Liver (tissue), 9 donors: ENCODE data around the gene ZNF473. TPM values are rescaled to one million over a fixed set of nuclear protein-coding genes. Genes with fewer than 3 reads are reported as not detected.

Experiments
- DNase-seq: peaks from one replicate; pipeline ENCODE4 v3.0.0-alpha.2; 2017; ENCODE audit warnings: low spot score
- H3K27ac ChIP-seq, 2 donors: one replicate each; pipeline ENCODE4 v1.7.0; 2013; ENCODE audit warnings: inconsistent platforms in 2 of 2, low read length in 2 of 2, control low read depth in 1 of 2, low read depth in 1 of 2, mild to moderate bottlenecking in 1 of 2
- H3K27me3 ChIP-seq, 4 donors: one replicate each; pipeline versions ENCODE4 v1.6.1 to v1.7.0; 2013; ENCODE audit warnings: low read length in 3 of 4, inconsistent platforms in 1 of 4, mild to moderate bottlenecking in 1 of 4, moderate library complexity in 1 of 4; ENCODE audit not compliant: control insufficient read depth in 4 of 4, insufficient read depth in 4 of 4
- H3K36me3 ChIP-seq, 4 donors: one replicate each; pipeline versions ENCODE4 v1.6.1 to v1.7.0; 2013; ENCODE audit warnings: low read length in 3 of 4, mild to moderate bottlenecking in 3 of 4, low read depth in 1 of 4, moderate library complexity in 1 of 4; ENCODE audit not compliant: control insufficient read depth in 4 of 4, insufficient read depth in 3 of 4
- H3K4me1 ChIP-seq, 4 donors: one replicate each; pipeline versions ENCODE4 v1.6.1 to v1.7.0; 2013; ENCODE audit warnings: low read length in 3 of 4, mild to moderate bottlenecking in 3 of 4, moderate library complexity in 1 of 4; ENCODE audit not compliant: control insufficient read depth in 4 of 4, insufficient read depth in 4 of 4
- H3K4me3 ChIP-seq, 3 donors: one replicate each; pipeline versions ENCODE4 v1.6.1 to v1.7.0; 2013; ENCODE audit warnings: low read length in 3 of 3, control low read depth in 1 of 3, low read depth in 1 of 3, mild to moderate bottlenecking in 1 of 3
- H3K9ac ChIP-seq, 2 donors: one replicate each; pipeline ENCODE4 v1.7.0; 2013; ENCODE audit warnings: low read length in 2 of 2, mild to moderate bottlenecking in 2 of 2, moderate library complexity in 2 of 2, control low read depth in 1 of 2, low read depth in 1 of 2
- H3K9me3 ChIP-seq, 4 donors: one replicate each; pipeline versions ENCODE4 v1.6.1 to v1.7.0; 2013; ENCODE audit warnings: low read length in 3 of 4; ENCODE audit not compliant: control insufficient read depth in 4 of 4
- EGR1 ChIP-seq, 2 donors: IDR thresholded peaks; 2 replicates each; pipeline ENCODE4 v1.6.1; 2016 to 2018; ENCODE audit warnings: antibody characterized with exemption in 2 of 2, low read depth in 2 of 2
- FOXA2 ChIP-seq: IDR thresholded peaks from 2 replicates; pipeline ENCODE4 v1.6.1; 2016; ENCODE audit warnings: antibody characterized with exemption
- GABPA ChIP-seq, 2 donors: IDR thresholded peaks in 1 of 2; conservative IDR thresholded peaks in 1 of 2; 2 replicates each; pipeline ENCODE4 v1.6.1; 2016; ENCODE audit warnings: antibody characterized with exemption in 2 of 2, mild to moderate bottlenecking in 1 of 2, moderate library complexity in 1 of 2
- HNF4G ChIP-seq: IDR thresholded peaks from 2 replicates; pipeline ENCODE4 v1.6.1; 2016; ENCODE audit warnings: antibody characterized with exemption
- JUND ChIP-seq, 2 donors: IDR thresholded peaks; 2 replicates each; pipeline ENCODE4 v1.6.1; 2016; ENCODE audit warnings: antibody characterized with exemption in 2 of 2
- NR2F2 ChIP-seq: IDR thresholded peaks from 2 replicates; pipeline ENCODE4 v1.6.1; 2016; ENCODE audit warnings: antibody characterized with exemption
- RAD21 ChIP-seq, 2 donors: IDR thresholded peaks; 2 replicates each; pipeline ENCODE4 v1.6.1; 2016; ENCODE audit warnings: antibody characterized with exemption in 2 of 2, mild to moderate bottlenecking in 2 of 2
- RXRA ChIP-seq, 2 donors: IDR thresholded peaks; 2 replicates each; pipeline ENCODE4 v1.6.1; 2017 to 2018; ENCODE audit warnings: antibody characterized with exemption in 2 of 2, mild to moderate bottlenecking in 1 of 2
- SP1 ChIP-seq: IDR thresholded peaks from 2 replicates; pipeline ENCODE4 v1.6.1; 2018; ENCODE audit warnings: antibody characterized with exemption, mild to moderate bottlenecking
- TAF1 ChIP-seq: conservative IDR thresholded peaks from 2 replicates; pipeline ENCODE4 v1.6.1; 2016; ENCODE audit warnings: antibody characterized with exemption, mild to moderate bottlenecking
- YY1 ChIP-seq: IDR thresholded peaks from 2 replicates; pipeline ENCODE4 v1.6.1; 2016; ENCODE audit warnings: antibody characterized with exemption, mild to moderate bottlenecking
- WGBS: extraction: QIAGEN DNeasy Blood & Tissue Kit; methylation state at CpG from one replicate; pipeline ENCODE4 v1.1.7; 2013; 5-methylcytosine and 5-hydroxymethylcytosine counted together
- polyA plus RNA-seq, 2 donors: library from polyadenylated mRNA; stranded (reverse) in 1 of 2; unstranded in 1 of 2; fragments of 200-250 nt in 1 of 2; fragments of >200 nt in 1 of 2; fragmentation: Nextera tagmentation in 1 of 2; extraction: Ambion mirVana in 1 of 2; gene quantifications; one replicate each; pipeline versions ENCODE4 v1.2.1 to v1.2.3, GENCODE V29; 2013 to 2015
- total RNA-seq, 2 donors: library from RNA; depleted of rRNA; stranded (reverse); fragments of >200 nt; gene quantifications; one replicate each; pipeline ENCODE4 v1.2.3, GENCODE V29; 2014
- TF ChIP-seq, protein P1 (sequence below): IDR thresholded peaks from 2 replicates; pipeline ENCODE4 v1.6.1; 2016; ENCODE audit warnings: antibody characterized with exemption
- TF ChIP-seq, protein P2 (sequence below): fragments of 150-350 bp; IDR thresholded peaks from 2 replicates; pipeline ENCODE4 v1.5.1; 2017; ENCODE audit warnings: improper control_type of control experiment, low read depth, low read length; ENCODE audit not compliant: missing input control
- TF ChIP-seq, protein P3 (sequence below): IDR thresholded peaks from 2 replicates; pipeline ENCODE4 v1.6.1; 2016; ENCODE audit warnings: antibody characterized with exemption, mild to moderate bottlenecking
- donor health status: healthy.
- donor health status: healthy.
- donor health status: healthy.
- donor health status: healthy.
- donor health status: healthy.

Gene ZNF473
- total and polyA plus RNA-seq, 4 donors = 0.92 to 4.0 (median 2.8) TPM

DNA sequence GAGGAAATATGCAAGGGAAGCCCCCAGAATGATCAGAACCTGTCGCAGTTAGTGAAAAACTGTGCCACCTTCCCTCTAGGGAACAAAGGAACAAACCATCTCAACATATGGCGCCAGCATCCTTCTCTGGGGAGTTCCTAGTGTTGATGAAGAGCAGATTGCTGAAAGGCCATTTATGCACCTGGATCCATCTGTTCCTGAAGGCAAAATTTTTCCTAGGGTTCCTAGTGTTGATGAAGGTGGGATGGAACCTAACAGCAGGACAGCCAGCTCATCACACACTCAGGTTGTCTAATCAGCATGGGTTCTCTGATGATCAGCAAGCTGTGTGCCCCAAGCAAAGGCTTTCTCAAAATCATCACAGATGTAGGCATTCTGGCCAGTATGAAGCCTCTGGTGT, 32.6 kb downstream of the ZNF473 start:
- DNase-seq = no peak
- whole genome bisulfite sequencing = 76% methylated on average over 2 of the region's 2 CpGs
- Histone ChIP-seq H3K27ac (no peak overlapping the region), H3K9me3 (peaks cover 19 to 30% (median 26%) of the 10 kb centered on the region in 4 donors), H3K4me3 (peak overlapping the region in 1 of 3 donors; percentile 17), H3K9ac (no peak overlapping the region), H3K36me3 (no peaks in the 10 kb centered on the region), H3K4me1 (no peaks in the 10 kb centered on the region), H3K27me3 (no peaks in the 10 kb centered on the region)
- TF ChIP-seq SP1 (no peak), NR2F2 (no peak), RAD21 (IDR thresholded peaks at IDR 0.05) (no peak), TAF1 (no peak)
- TF ChIP-seq, protein P1, sequence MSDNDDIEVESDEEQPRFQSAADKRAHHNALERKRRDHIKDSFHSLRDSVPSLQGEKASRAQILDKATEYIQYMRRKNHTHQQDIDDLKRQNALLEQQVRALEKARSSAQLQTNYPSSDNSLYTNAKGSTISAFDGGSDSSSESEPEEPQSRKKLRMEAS = no peak
- TF ChIP-seq, protein P2, sequence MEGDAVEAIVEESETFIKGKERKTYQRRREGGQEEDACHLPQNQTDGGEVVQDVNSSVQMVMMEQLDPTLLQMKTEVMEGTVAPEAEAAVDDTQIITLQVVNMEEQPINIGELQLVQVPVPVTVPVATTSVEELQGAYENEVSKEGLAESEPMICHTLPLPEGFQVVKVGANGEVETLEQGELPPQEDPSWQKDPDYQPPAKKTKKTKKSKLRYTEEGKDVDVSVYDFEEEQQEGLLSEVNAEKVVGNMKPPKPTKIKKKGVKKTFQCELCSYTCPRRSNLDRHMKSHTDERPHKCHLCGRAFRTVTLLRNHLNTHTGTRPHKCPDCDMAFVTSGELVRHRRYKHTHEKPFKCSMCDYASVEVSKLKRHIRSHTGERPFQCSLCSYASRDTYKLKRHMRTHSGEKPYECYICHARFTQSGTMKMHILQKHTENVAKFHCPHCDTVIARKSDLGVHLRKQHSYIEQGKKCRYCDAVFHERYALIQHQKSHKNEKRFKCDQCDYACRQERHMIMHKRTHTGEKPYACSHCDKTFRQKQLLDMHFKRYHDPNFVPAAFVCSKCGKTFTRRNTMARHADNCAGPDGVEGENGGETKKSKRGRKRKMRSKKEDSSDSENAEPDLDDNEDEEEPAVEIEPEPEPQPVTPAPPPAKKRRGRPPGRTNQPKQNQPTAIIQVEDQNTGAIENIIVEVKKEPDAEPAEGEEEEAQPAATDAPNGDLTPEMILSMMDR = no peak

DNA sequence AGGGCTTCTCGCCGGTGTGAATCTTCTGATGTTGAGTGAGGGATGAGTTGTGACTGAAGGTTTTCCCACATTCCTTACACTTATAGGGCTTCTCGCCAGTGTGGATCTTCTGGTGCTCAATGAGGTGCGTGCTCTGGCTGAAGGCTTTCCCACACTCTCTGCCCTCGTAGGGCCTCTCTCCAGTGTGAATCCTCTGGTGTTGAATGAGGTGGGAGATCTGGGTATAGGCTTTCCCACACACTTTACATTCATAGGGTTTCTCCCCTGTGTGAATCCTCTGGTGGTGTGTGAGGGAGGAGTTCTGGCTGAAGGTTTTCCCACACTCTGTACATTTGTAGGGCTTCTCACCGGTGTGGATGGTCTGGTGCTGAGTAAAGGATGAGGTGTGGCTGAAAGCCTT, 33.2 kb downstream of the ZNF473 start:
- WGBS = 84% methylated on average over 6 of the region's 6 CpGs

More for the DNA sequence above, 33.2 kb downstream of the ZNF473 start:
- Histone ChIP-seq H3K4me3 (peak overlapping the region in 2 of 3 donors; percentile 21 to 31), H3K27ac (no peak overlapping the region), H3K27me3 (no peaks in the 10 kb centered on the region), H3K4me1 (no peaks in the 10 kb centered on the region), H3K9me3 (peaks cover 19 to 28% (median 26%) of the 10 kb centered on the region in 4 donors), H3K9ac (no peak overlapping the region), H3K36me3 (no peaks in the 10 kb centered on the region)
- TF ChIP-seq RAD21 (IDR thresholded peaks at IDR 0.05) (no peak), YY1 (no peak), EGR1 (IDR thresholded peaks at IDR 0.05; ENCODE audit: low read depth in 2 of 2) (no peak), NR2F2 (no peak), RXRA (IDR thresholded peaks at IDR 0.05) (no peak), HNF4G (no peak), GABPA (IDR thresholded peaks at IDR 0.05 in 1 of 2, conservative IDR thresholded peaks at IDR 0.05 in 1 of 2) (no peak), TAF1 (no peak), FOXA2 (no peak), JUND (IDR thresholded peaks at IDR 0.05) (no peak)
- TF ChIP-seq, protein P2 = no peak
- TF ChIP-seq, protein P3, sequence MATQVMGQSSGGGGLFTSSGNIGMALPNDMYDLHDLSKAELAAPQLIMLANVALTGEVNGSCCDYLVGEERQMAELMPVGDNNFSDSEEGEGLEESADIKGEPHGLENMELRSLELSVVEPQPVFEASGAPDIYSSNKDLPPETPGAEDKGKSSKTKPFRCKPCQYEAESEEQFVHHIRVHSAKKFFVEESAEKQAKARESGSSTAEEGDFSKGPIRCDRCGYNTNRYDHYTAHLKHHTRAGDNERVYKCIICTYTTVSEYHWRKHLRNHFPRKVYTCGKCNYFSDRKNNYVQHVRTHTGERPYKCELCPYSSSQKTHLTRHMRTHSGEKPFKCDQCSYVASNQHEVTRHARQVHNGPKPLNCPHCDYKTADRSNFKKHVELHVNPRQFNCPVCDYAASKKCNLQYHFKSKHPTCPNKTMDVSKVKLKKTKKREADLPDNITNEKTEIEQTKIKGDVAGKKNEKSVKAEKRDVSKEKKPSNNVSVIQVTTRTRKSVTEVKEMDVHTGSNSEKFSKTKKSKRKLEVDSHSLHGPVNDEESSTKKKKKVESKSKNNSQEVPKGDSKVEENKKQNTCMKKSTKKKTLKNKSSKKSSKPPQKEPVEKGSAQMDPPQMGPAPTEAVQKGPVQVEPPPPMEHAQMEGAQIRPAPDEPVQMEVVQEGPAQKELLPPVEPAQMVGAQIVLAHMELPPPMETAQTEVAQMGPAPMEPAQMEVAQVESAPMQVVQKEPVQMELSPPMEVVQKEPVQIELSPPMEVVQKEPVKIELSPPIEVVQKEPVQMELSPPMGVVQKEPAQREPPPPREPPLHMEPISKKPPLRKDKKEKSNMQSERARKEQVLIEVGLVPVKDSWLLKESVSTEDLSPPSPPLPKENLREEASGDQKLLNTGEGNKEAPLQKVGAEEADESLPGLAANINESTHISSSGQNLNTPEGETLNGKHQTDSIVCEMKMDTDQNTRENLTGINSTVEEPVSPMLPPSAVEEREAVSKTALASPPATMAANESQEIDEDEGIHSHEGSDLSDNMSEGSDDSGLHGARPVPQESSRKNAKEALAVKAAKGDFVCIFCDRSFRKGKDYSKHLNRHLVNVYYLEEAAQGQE = no peak
- DNase-seq = no peak
